Measurements from ENCODE around the gene TBKBP1. TPM values are rescaled to one million over a fixed set of nuclear protein-coding genes. Genes with fewer than 3 reads are reported as not detected.
A peak's percentile ranks its signal among the peaks of the same experiment; 100 is the strongest.

TBKBP1 gene
- total RNA-seq, 5 donors from 2014 or later (not counting 1 experiment from before 2014, with no cell fraction given): 4.5 to 20.5 (median 7.2) TPM

GRCh38 chr17:47650525-47651522 lies 43.1 kb upstream of the TBKBP1 start:
- Mint-ChIP-seq H3K4me1 (peaks cover 61 to 65% (median 62%) of the 10 kb centered on the region in 3 donors), H3K9me3 (no peaks in the 10 kb centered on the region), H3K27ac (peak overlapping the region; percentile 92 to 93), H3K27me3 (no peaks in the 10 kb centered on the region), H3K4me3 (peak overlapping the region; percentile 86 to 91 (median 86)), H3K36me3 (peaks cover 31% of the 10 kb centered on the region)
- WGBS (ENCODE audit: insufficient coverage): under 1% methylated on average over 19 of the region's 39 CpGs
- DNase-seq: peak; percentile 76 to 93 (median 84)
- CTCF ChIA-PET: interaction anchor here (0.7 to 3.3 kb wide), 3 partner anchors 9 to 74 kb away, joined by 3 to 15 read pairs (median 6); no protein-coding TSS in a partner anchor
- Histone ChIP-seq H3K4me3 (ENCODE audit: control insufficient read depth in 1 of 2, extremely low read depth in 1 of 2, low read length in 1 of 2) (peak overlapping the region; percentile 44 to 87), H3K27ac (ENCODE audit: low read length) (peak overlapping the region; percentile 64), H3K9me3 (no peaks in the 10 kb centered on the region), H3K27me3 (replicated peaks in 1 of 2; ENCODE audit: control insufficient read depth in 2 of 2, extremely low read depth in 1 of 2, insufficient read depth in 2 of 2, low read length in 1 of 2) (no peaks in the 10 kb centered on the region), H3K4me1 (ENCODE audit: control insufficient read depth in 1 of 2, extremely low read depth in 1 of 2, insufficient read depth in 2 of 2, low read length in 2 of 2) (peaks cover 19 to 39% of the 10 kb centered on the region in 2 experiments), H3K36me3 (ENCODE audit: control insufficient read depth in 2 of 2, extremely low read depth in 1 of 2, insufficient read depth in 1 of 2, low read length in 1 of 2) (peaks cover 2 to 33% of the 10 kb centered on the region in 2 donors)
- peak; percentile 56 to 61 (median 58) for ATAC-seq (replicated peaks in 1 of 4)
- POLR2A ChIA-PET: interaction anchor here (0.6 to 2.3 kb wide), 3 partner anchors 12 to 132 kb away, joined by 3 to 11 read pairs (median 4); no protein-coding TSS in a partner anchor

GRCh38 chr17:47651704-47652103 lies 42.3 kb upstream of the TBKBP1 start:
- Mint-ChIP-seq H3K36me3 (peaks cover 36% of the 10 kb centered on the region), H3K4me3 (peak overlapping the region; percentile 41 to 91 (median 86)), H3K4me1 (peaks cover 64 to 71% (median 67%) of the 10 kb centered on the region in 3 donors), H3K9me3 (no peaks in the 10 kb centered on the region), H3K27ac (peak overlapping the region; percentile 92 to 93), H3K27me3 (no peaks in the 10 kb centered on the region)
- Histone ChIP-seq H3K4me3 (ENCODE audit: control insufficient read depth in 1 of 2, extremely low read depth in 1 of 2, low read length in 1 of 2) (no peak overlapping the region), H3K4me1 (ENCODE audit: control insufficient read depth in 1 of 2, extremely low read depth in 1 of 2, insufficient read depth in 2 of 2, low read length in 2 of 2) (peaks cover 19 to 46% of the 10 kb centered on the region in 2 experiments), H3K9me3 (no peaks in the 10 kb centered on the region), H3K36me3 (ENCODE audit: control insufficient read depth in 2 of 2, extremely low read depth in 1 of 2, insufficient read depth in 1 of 2, low read length in 1 of 2) (peaks cover 7 to 40% of the 10 kb centered on the region in 2 donors), H3K27me3 (replicated peaks in 1 of 2; ENCODE audit: control insufficient read depth in 2 of 2, extremely low read depth in 1 of 2, insufficient read depth in 2 of 2, low read length in 1 of 2) (no peaks in the 10 kb centered on the region), H3K27ac (ENCODE audit: low read length) (no peak overlapping the region)
- ChIA-PET CTCF (interaction anchor here (0.6 to 3.3 kb wide), 3 partner anchors 12 to 84 kb away, joined by 3 to 15 read pairs (median 3); no protein-coding TSS in a partner anchor), POLR2A (interaction anchor here in 1 of 2 donors (0.6 kb wide), 2 partner anchors 153 to 741 kb away, joined by 3 to 4 read pairs; no protein-coding TSS in a partner anchor)
- DNase-seq (no peak), ATAC-seq (replicated peaks in 1 of 4) (no peak)
- WGBS (ENCODE audit: insufficient coverage): no CpG with 5 or more reads among the region's 2 CpGs

- ChIA-PET POLR2A (interaction anchor here in 1 of 2 donors (0.6 kb wide), 1 partner anchor 716 kb away, joined by 3 read pairs; no protein-coding TSS in a partner anchor), CTCF (interaction anchor here in 1 of 2 donors (0.6 to 0.9 kb wide), 2 partner anchors 9 to 66 kb away, joined by 3 to 6 read pairs; no protein-coding TSS in a partner anchor)
- H3K9me3 Mint-ChIP-seq: no peaks in the 10 kb centered on the region
- peaks cover 19 to 46% of the 10 kb centered on the region in 2 experiments for H3K4me1 ChIP-seq (ENCODE audit: control insufficient read depth in 1 of 2, extremely low read depth in 1 of 2, insufficient read depth in 2 of 2, low read length in 2 of 2)
- peak overlapping the region; percentile 45 to 93 for H3K27ac Mint-ChIP-seq
- peaks cover 7 to 49% of the 10 kb centered on the region in 2 donors for H3K36me3 ChIP-seq (ENCODE audit: control insufficient read depth in 2 of 2, extremely low read depth in 1 of 2, insufficient read depth in 1 of 2, low read length in 1 of 2)
- no peaks in the 10 kb centered on the region for H3K27me3 Mint-ChIP-seq
- no peaks in the 10 kb centered on the region for H3K27me3 ChIP-seq (replicated peaks in 1 of 2; ENCODE audit: control insufficient read depth in 2 of 2, extremely low read depth in 1 of 2, insufficient read depth in 2 of 2, low read length in 1 of 2)
- no peaks in the 10 kb centered on the region for H3K9me3 ChIP-seq
- no peak for ATAC-seq (replicated peaks in 1 of 4)
- peaks cover 64 to 75% (median 73%) of the 10 kb centered on the region in 3 donors for H3K4me1 Mint-ChIP-seq
- H3K4me3 Mint-ChIP-seq: peak overlapping the region in 1 of 3 donors; percentile 91
- H3K27ac ChIP-seq (ENCODE audit: low read length): no peak overlapping the region
- H3K36me3 Mint-ChIP-seq: peaks cover 44% of the 10 kb centered on the region
- whole genome bisulfite sequencing (ENCODE audit: insufficient coverage): 79% methylated on average over 3 of the region's 6 CpGs
- no peak for DNase-seq
- no peak overlapping the region for H3K4me3 ChIP-seq (ENCODE audit: control insufficient read depth in 1 of 2, extremely low read depth in 1 of 2, low read length in 1 of 2)
Observed at GRCh38 chr17:47652570-47652969, 41.4 kb upstream of the TBKBP1 start.

- H3K9me3 Mint-ChIP-seq: no peaks in the 10 kb centered on the region
- no peak overlapping the region for H3K4me3 ChIP-seq (ENCODE audit: control insufficient read depth in 1 of 2, extremely low read depth in 1 of 2, low read length in 1 of 2)
- peaks cover 12 to 57% of the 10 kb centered on the region in 2 donors for H3K36me3 ChIP-seq (ENCODE audit: control insufficient read depth in 2 of 2, extremely low read depth in 1 of 2, insufficient read depth in 1 of 2, low read length in 1 of 2)
- peaks cover 67 to 74% (median 71%) of the 10 kb centered on the region in 3 donors for H3K4me1 Mint-ChIP-seq
- H3K27ac ChIP-seq (ENCODE audit: low read length): no peak overlapping the region
- H3K27ac Mint-ChIP-seq: peak overlapping the region; percentile 38 to 48
- WGBS (ENCODE audit: insufficient coverage): no CpG with 5 or more reads among the region's 2 CpGs
- H3K9me3 ChIP-seq: no peaks in the 10 kb centered on the region
- POLR2A ChIA-PET: interaction anchor here in 1 of 2 donors (0.6 kb wide), 1 partner anchor 715 kb away, joined by 3 read pairs; no protein-coding TSS in a partner anchor
- DNase-seq: no peak
- ATAC-seq (replicated peaks in 1 of 4): no peak
- CTCF ChIA-PET: interaction anchor here in 1 of 2 donors (0.7 kb wide), 1 partner anchor 19 kb away, joined by 9 read pairs; no protein-coding TSS in a partner anchor
- peaks cover 49% of the 10 kb centered on the region for H3K36me3 Mint-ChIP-seq
- H3K27me3 Mint-ChIP-seq: no peaks in the 10 kb centered on the region
- no peak overlapping the region for H3K4me3 Mint-ChIP-seq
- H3K4me1 ChIP-seq (ENCODE audit: control insufficient read depth in 1 of 2, extremely low read depth in 1 of 2, insufficient read depth in 2 of 2, low read length in 2 of 2): peaks cover 17 to 38% of the 10 kb centered on the region in 2 experiments
- no peaks in the 10 kb centered on the region for H3K27me3 ChIP-seq (replicated peaks in 1 of 2; ENCODE audit: control insufficient read depth in 2 of 2, extremely low read depth in 1 of 2, insufficient read depth in 2 of 2, low read length in 1 of 2)
Observed at GRCh38 chr17:47653442-47653841, 40.5 kb upstream of the TBKBP1 start.

GRCh38 chr17:47654991-47655390 lies 39.0 kb upstream of the TBKBP1 start:
- Histone ChIP-seq H3K27me3 (replicated peaks in 1 of 2; ENCODE audit: control insufficient read depth in 2 of 2, extremely low read depth in 1 of 2, insufficient read depth in 2 of 2, low read length in 1 of 2) (no peaks in the 10 kb centered on the region), H3K4me1 (ENCODE audit: control insufficient read depth in 1 of 2, extremely low read depth in 1 of 2, insufficient read depth in 2 of 2, low read length in 2 of 2) (peaks cover 19 to 42% of the 10 kb centered on the region in 2 experiments), H3K9me3 (no peaks in the 10 kb centered on the region), H3K4me3 (ENCODE audit: control insufficient read depth in 1 of 2, extremely low read depth in 1 of 2, low read length in 1 of 2) (no peak overlapping the region), H3K27ac (ENCODE audit: low read length) (no peak overlapping the region), H3K36me3 (ENCODE audit: control insufficient read depth in 2 of 2, extremely low read depth in 1 of 2, insufficient read depth in 1 of 2, low read length in 1 of 2) (peaks cover 12 to 67% of the 10 kb centered on the region in 2 donors)
- Mint-ChIP-seq H3K36me3 (peaks cover 55% of the 10 kb centered on the region), H3K4me1 (peaks cover 61 to 76% (median 75%) of the 10 kb centered on the region in 3 donors), H3K9me3 (no peaks in the 10 kb centered on the region), H3K27ac (peak overlapping the region; percentile 60 to 76), H3K27me3 (no peaks in the 10 kb centered on the region), H3K4me3 (peak overlapping the region in 1 of 3 donors; percentile 18)
- ATAC-seq (replicated peaks in 1 of 4) (no peak), DNase-seq (no peak)
- ChIA-PET CTCF (interaction anchor here (0.5 to 0.8 kb wide), 2 partner anchors 9 to 436 kb away, joined by 3 to 4 read pairs; no protein-coding TSS in a partner anchor), POLR2A (no interaction called here)
- 70% methylated on average over 3 of the region's 6 CpGs for WGBS (ENCODE audit: insufficient coverage)

Measured in T-cell (primary cell).